PC-3 (cell line): ENCODE measurements around the gene MYL5. TPM values are rescaled to one million over a fixed set of nuclear protein-coding genes. Genes with fewer than 3 reads are reported as not detected.

Experiments
- ATAC-seq: fragments of 200-7000 bp; cut with Tn5 transposase; 2 replicates; pipeline ENCODE4 v1.9.1; 2020; ENCODE audit warnings: mild to moderate bottlenecking, moderate library complexity
- BruUV-seq: library from RNA; stranded (reverse); fragments of 400-500 nt; replicated peaks from 2 replicates; lab custom pipeline; 2021; lab: Mats Ljungman, UMichigan
- CTCF ChIA-PET: fragments of 300-600 bp; sonication (Branson Sonifier 250); formaldehyde crosslinking; loops from one replicate; lab custom pipeline; 2022; ENCODE audit warnings: antibody characterized with exemption; lab: Charles Lee
- POLR2A ChIA-PET: fragments of 300-600 bp; sonication (Branson Sonifier 250); formaldehyde crosslinking; loops from one replicate; lab custom pipeline; 2022; ENCODE audit warnings: antibody characterized with exemption; ENCODE audit not compliant: unreplicated experiment; lab: Charles Lee
- DNase-seq: peaks from one replicate; pipeline ENCODE4 v3.0.0-alpha.2; 2015
- H2AFZ ChIP-seq: fragments of 300-600 bp; sonication (generic); 2 replicates; pipeline ENCODE4 v1.6.0; 2016; ENCODE audit warnings: antibody characterized with exemption, low read length
- H3F3A ChIP-seq: fragments of 300-600 bp; sonication (generic); one replicate; pipeline ENCODE4 v1.6.0; 2017; ENCODE audit warnings: antibody characterized with exemption, low read length, control low read depth, mild to moderate bottlenecking; ENCODE audit not compliant: unreplicated experiment
- H3K27ac ChIP-seq: fragments of 300-600 bp; sonication (generic); 2 replicates; pipeline ENCODE4 v1.5.1; 2016; ENCODE audit warnings: mild to moderate bottlenecking, low read length
- H3K27me3 ChIP-seq: fragments of 300-600 bp; sonication (generic); 2 replicates; pipeline ENCODE4 v1.6.1; 2016; ENCODE audit warnings: low read length, mixed read lengths
- H3K36me3 ChIP-seq: fragments of 300-600 bp; sonication (generic); 2 replicates; pipeline ENCODE4 v1.6.1; 2016; ENCODE audit warnings: low read depth, mixed run types, low read length, mixed read lengths
- H3K4me1 ChIP-seq: fragments of 300-600 bp; sonication (generic); 2 replicates; pipeline ENCODE4 v1.5.1; 2016; ENCODE audit warnings: low read length; ENCODE audit not compliant: insufficient read depth
- H3K4me2 ChIP-seq: fragments of 300-600 bp; sonication (generic); 2 replicates; pipeline ENCODE4 v1.6.0; 2016; ENCODE audit warnings: low read length
- H3K4me3 ChIP-seq: fragments of 300-600 bp; sonication (generic); 2 replicates; pipeline ENCODE4 v1.5.1; 2016; ENCODE audit warnings: mild to moderate bottlenecking, low read length, mixed read lengths
- H3K79me2 ChIP-seq: fragments of 300-600 bp; sonication (generic); 2 replicates; pipeline ENCODE4 v1.6.1; 2017; ENCODE audit warnings: low read length, mixed read lengths
- H3K9ac ChIP-seq: fragments of 300-600 bp; sonication (generic); 2 replicates; pipeline ENCODE4 v1.6.0; 2016; ENCODE audit warnings: mild to moderate bottlenecking, low read length
- H3K9me2 ChIP-seq: fragments of 300-600 bp; sonication (generic); replicated peaks from 2 replicates; pipeline ENCODE4 v1.6.1; 2016; ENCODE audit warnings: mixed run types, low read length, mixed read lengths
- H3K9me3 ChIP-seq: fragments of 300-600 bp; sonication (generic); 2 replicates; pipeline ENCODE4 v1.6.1; 2016; ENCODE audit warnings: low read length, mixed read lengths
- H4K20me1 ChIP-seq: fragments of 300-600 bp; sonication (generic); 2 replicates; pipeline ENCODE4 v1.6.1; 2016; ENCODE audit warnings: low read length, mixed read lengths
- CTCF ChIP-seq: fragments of 300-600 bp; sonication (generic); conservative IDR thresholded peaks from 2 replicates; pipeline ENCODE4 v1.5.1; 2017; ENCODE audit warnings: antibody characterized with exemption, low read depth, mild to moderate bottlenecking, low read length
- EZH2 ChIP-seq: fragments of 300-600 bp; sonication (generic); IDR thresholded peaks from one replicate; pipeline ENCODE4 v1.6.1; 2017; ENCODE audit warnings: antibody characterized with exemption, mild to moderate bottlenecking, low read length; ENCODE audit not compliant: unreplicated experiment
- EZH2phosphoT487 ChIP-seq: fragments of 300-600 bp; sonication (generic); IDR thresholded peaks from 2 replicates; pipeline ENCODE4 v1.6.1; 2018; ENCODE audit warnings: mild to moderate bottlenecking, antibody characterized with exemption, low read length, borderline replicate concordance
- intact Hi-C: fragments of 100-400 bp; cut with micrococcal nuclease; formaldehyde crosslinking; loops from 2 replicates; pipeline ENCODE4 v1.9.0; 2023
- total RNA-seq: library from RNA; depleted of rRNA; stranded (reverse); fragments of >200 nt; gene quantifications from 2 replicates; pipeline ENCODE4 v1.2.3, GENCODE V29; 2014

The MYL5 gene
- total RNA-seq, 1 experiment from 2014 or later, result 15.2 TPM

- Histone ChIP-seq H3K9ac (no peak overlapping the region), H3K27ac (peak overlapping the region; percentile 33), H3K4me2 (peak overlapping the region; percentile 50; the same call in 1 of the 2 replicates), H4K20me1 (no peaks in the 10 kb centered on the region), H3F3A (no peaks in the 10 kb centered on the region), H3K9me3 (no peaks in the 10 kb centered on the region), H3K79me2 (peaks cover 20% of the 10 kb centered on the region), H3K36me3 (peaks cover 1% of the 10 kb centered on the region), H3K4me3 (no peak overlapping the region), H3K4me1 (peaks cover 33% of the 10 kb centered on the region), H3K9me2 (no peaks in the 10 kb centered on the region), H2AFZ (no peak overlapping the region), H3K27me3 (no peaks in the 10 kb centered on the region)
- intact Hi-C loops, result no loop called here
- CTCF ChIA-PET, result no interaction called here
- POLR2A ChIA-PET, result no interaction called here
- DNase-seq, result peak; percentile 63
- BruUV-seq, result no TSS peak
- ATAC-seq, result peak; percentile 42
- TF ChIP-seq CTCF (no peak), EZH2 (no peak), EZH2phosphoT487 (no peak)
These were observed 3.3 kb downstream of the MYL5 start for GRCh38 chr4:677431-678293.

- DNase-seq (no peak), ATAC-seq (no peak)
- ChIA-PET CTCF (no interaction called here), POLR2A (no interaction called here)
- Histone ChIP-seq H3K9me2 (no peaks in the 10 kb centered on the region), H2AFZ (no peak overlapping the region), H3K36me3 (no peaks in the 10 kb centered on the region), H3K27me3 (no peaks in the 10 kb centered on the region), H3K27ac (peak overlapping the region; percentile 33; the same call in 1 of the 2 replicates), H3F3A (no peaks in the 10 kb centered on the region), H3K4me3 (no peak overlapping the region), H3K79me2 (peaks cover 13% of the 10 kb centered on the region), H3K9me3 (no peaks in the 10 kb centered on the region), H3K4me1 (peaks cover 28% of the 10 kb centered on the region), H3K9ac (no peak overlapping the region), H4K20me1 (no peaks in the 10 kb centered on the region), H3K4me2 (0 out of 2 replicates have a peak overlapping the region, but pooled peaks have one; percentile 50)
- intact Hi-C loops, result no loop called here
- BruUV-seq, result no TSS peak
- no peak for TF ChIP-seq EZH2phosphoT487
- no peak for TF ChIP-seq CTCF
- no peak for TF ChIP-seq EZH2
These were observed 4.2 kb downstream of the MYL5 start for GRCh38 chr4:678331-679103.
